Aorta (tissue), 5 donors: ENCODE data around the gene CHEK2. TPM values are rescaled to one million over a fixed set of nuclear protein-coding genes. Genes with fewer than 3 reads are reported as not detected.

Experiments used
- ATAC-seq: fragments of 200-7000 bp; cut with Tn5 transposase; one replicate; pipeline ENCODE4 v1.9.1; 2022; ENCODE audit warnings: moderate library complexity; ENCODE audit not compliant: low FRiP score
- DNase-seq, 2 donors: peaks; one replicate each; pipeline ENCODE4 v3.0.0-alpha.2; 2020
- H3K27ac ChIP-seq, 2 donors: one replicate each; pipeline ENCODE4 v1.5.1; 2013; ENCODE audit warnings: low read length in 2 of 2, mild to moderate bottlenecking in 2 of 2, moderate library complexity in 2 of 2, control low read depth in 1 of 2, inconsistent platforms in 1 of 2, low read depth in 1 of 2
- H3K27me3 ChIP-seq, 2 donors: one replicate each; pipeline ENCODE4 v1.6.1; 2013; ENCODE audit warnings: control low read depth in 1 of 2, low read length in 1 of 2, mild to moderate bottlenecking in 1 of 2, moderate library complexity in 1 of 2; ENCODE audit not compliant: insufficient read depth in 2 of 2, control insufficient read depth in 1 of 2
- H3K36me3 ChIP-seq, 2 donors: one replicate each; pipeline ENCODE4 v1.6.1; 2013; ENCODE audit warnings: control low read depth in 1 of 2, low read length in 1 of 2, mild to moderate bottlenecking in 1 of 2; ENCODE audit not compliant: insufficient read depth in 2 of 2, control insufficient read depth in 1 of 2
- H3K4me1 ChIP-seq, 2 donors: one replicate each; pipeline ENCODE4 v1.6.1; 2013; ENCODE audit warnings: low read length in 2 of 2, control low read depth in 1 of 2, mild to moderate bottlenecking in 1 of 2, moderate library complexity in 1 of 2; ENCODE audit not compliant: insufficient read depth in 2 of 2, control insufficient read depth in 1 of 2
- H3K4me3 ChIP-seq, 2 donors: one replicate each; pipeline ENCODE4 v1.5.1; 2013; ENCODE audit warnings: low read length in 2 of 2, control low read depth in 1 of 2, mild to moderate bottlenecking in 1 of 2
- H3K9me3 ChIP-seq: one replicate; pipeline ENCODE4 v1.6.1; 2013; ENCODE audit warnings: mild to moderate bottlenecking, low read length; ENCODE audit not compliant: control insufficient read depth
- WGBS, 2 donors: extraction: QIAGEN DNeasy Blood & Tissue Kit; methylation state at CpG; one replicate each; pipeline ENCODE4 v1.1.7; 2013; 5-methylcytosine and 5-hydroxymethylcytosine counted together
- intact Hi-C, 2 donors: fragments of 100-400 bp; cut with DNase I; formaldehyde crosslinking; loops; one replicate each; pipeline versions ENCODE4 v1.14.2 to v1.15.0; 2022
- long read RNA-seq, 2 donors: library from polyadenylated mRNA; unstranded; transcript quantifications; one replicate each; pipeline ENCODE4 v2.0.0, GENCODE V29; 2020 to 2021
- polyA plus RNA-seq, 2 donors: library from polyadenylated mRNA; stranded (reverse); fragments of 200-250 nt; gene quantifications; one replicate each; pipeline ENCODE4 v1.2.3, GENCODE V29; 2013
- total RNA-seq, 2 donors: library from RNA; stranded (reverse); fragmentation: NEBNext Ultra II Directional; extraction: Animal tissue kit (Norgen Biotek cat#: 25700); gene quantifications; one replicate each; pipeline ENCODE4 v1.2.1, GENCODE V29; 2021
- donor health status: healthy with polysubstance abuse.
- donor health status: Bipolar disorder and iron deficiency.
- donor health status: DM: no; HTN: no; CAD: no.
- donor health status: DM: no; HTN: no; CAD: no.
- donor health status: DM: yes; HTN: yes; CAD: no.

CHEK2 gene
- total RNA-seq: 10 to 100 TPM in 1 of 2 donors, 1 to 10 TPM in 1; 6.7 to 15.3 TPM
- polyA plus RNA-seq: 1 to 10 TPM; 5.3 to 5.9 TPM
- long read RNA-seq, donor 1, transcript CHEK2-208 (15 exons, 1,844 nt): major isoform, 5 of 10 reads
- long read RNA-seq, donor 1, partial matches to known transcripts: 3 of 10 reads
- long read RNA-seq, donor 1, other reads (novel, unspliced or antisense): 1 of 10 reads
- long read RNA-seq, donor 2, partial matches to known transcripts: 2 of 7 reads
- long read RNA-seq, donor 2, other reads (novel, unspliced or antisense): 2 of 7 reads

DNA sequence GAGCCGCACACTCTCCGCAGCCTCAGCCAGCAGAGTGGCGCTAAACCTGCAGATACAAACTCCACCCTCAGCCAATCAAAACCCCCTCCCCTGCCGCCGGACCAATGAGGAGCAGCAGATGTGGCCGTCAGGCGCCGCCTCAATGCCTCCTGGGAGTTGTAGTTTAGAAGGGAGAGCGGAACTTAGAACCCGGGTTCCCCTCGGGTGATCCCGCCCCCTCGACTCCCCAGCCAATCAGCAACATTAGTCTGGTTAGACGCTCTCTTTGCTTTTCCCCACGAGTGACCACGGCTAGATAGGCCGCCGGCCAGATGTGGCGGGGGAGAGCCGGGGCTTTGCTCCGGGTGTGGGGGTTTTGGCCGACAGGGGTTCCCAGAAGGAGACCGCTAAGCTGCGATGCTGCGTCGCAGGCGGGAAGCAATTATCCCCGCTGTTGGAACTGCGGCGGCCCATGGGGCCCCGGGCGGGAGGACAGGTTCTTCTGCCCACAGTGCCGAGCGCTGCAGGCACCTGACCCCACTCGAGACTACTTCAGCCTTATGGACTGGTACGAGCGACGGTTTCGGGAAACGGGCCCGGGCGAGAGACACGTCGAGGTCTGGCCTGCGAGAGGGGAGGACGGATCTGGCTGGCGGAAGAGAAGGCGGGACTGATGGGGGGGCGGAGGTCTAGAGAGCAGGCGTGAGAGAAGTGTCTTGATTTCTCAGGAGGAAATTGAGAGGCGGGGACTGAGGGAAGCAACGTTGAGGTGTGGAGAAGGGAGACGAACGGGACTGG lies at the start of gene CHEK2, which contains the start of gene HSCB:
Gene CHEK2 (minus strand): TSS at position 36 of the 777 bp plus-strand sequence. CDS start 7,099 bp downstream, outside the sequence.
Gene HSCB (plus strand): TSS at position 255 of the 777 bp plus-strand sequence. CDS start 57 bp downstream, at position 312.
- H3K4me3 ChIP-seq: peak within 1 kb of the TSS; percentile 62 to 64
- WGBS, 2 donors: 0% methylated on average over 54 of the region's 54 CpGs
- peak; percentile 99 for ATAC-seq
- intact Hi-C loops: loop anchor here in 1 of 2 donors (1.0 kb wide), 1 partner anchor 57 kb away; no protein-coding TSS in a partner anchor
- DNase-seq: peak; percentile 98 to 99
- no peaks in the 10 kb centered on the region for H3K27me3 ChIP-seq
- H3K36me3 ChIP-seq: peaks cover 3 to 5% of the 10 kb centered on the region in 2 donors
- H3K27ac ChIP-seq: peak within 1 kb of the TSS; percentile 70 to 94
- H3K9me3 ChIP-seq: no peaks in the 10 kb centered on the region
- H3K4me1 ChIP-seq: no peaks in the 10 kb centered on the region

GRCh38 chr22:28791124-28791523 lies 49.5 kb upstream of the CHEK2 start:
- peaks cover 5 to 8% of the 10 kb centered on the region in 2 donors for H3K36me3 ChIP-seq
- WGBS, 2 donors: 91 to 93% methylated on average over 5 of the region's 5 CpGs
- ATAC-seq (no peak), DNase-seq (no peak)
- H3K4me1 ChIP-seq: no peaks in the 10 kb centered on the region
- no peaks in the 10 kb centered on the region for H3K9me3 ChIP-seq
- H3K4me3 ChIP-seq: no peak overlapping the region
- no peaks in the 10 kb centered on the region for H3K27me3 ChIP-seq
- H3K27ac ChIP-seq: no peak overlapping the region
- intact Hi-C loops: no loop called here

DNA sequence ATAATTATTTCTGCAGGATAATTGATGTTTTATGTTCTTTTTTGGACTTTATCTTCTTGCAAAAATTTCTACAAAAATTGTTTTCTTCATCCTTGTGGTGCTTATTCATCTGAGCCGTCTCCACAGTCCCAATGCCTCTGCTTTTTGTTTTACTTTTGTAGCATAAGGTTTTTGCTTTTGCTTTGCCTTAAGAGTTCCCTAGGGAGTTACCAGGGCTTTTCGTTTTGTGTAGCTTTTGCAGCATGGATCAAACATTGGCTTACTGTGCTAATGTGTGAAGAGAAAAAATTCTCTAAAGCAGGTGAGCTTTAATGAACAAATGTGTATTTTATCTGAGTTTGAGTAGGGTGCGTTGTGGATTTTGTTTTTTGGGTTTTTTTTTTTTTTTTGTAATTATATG lies 47.0 kb upstream of the CHEK2 start:
- no peaks in the 10 kb centered on the region for H3K9me3 ChIP-seq
- H3K27me3 ChIP-seq: no peaks in the 10 kb centered on the region
- no peak overlapping the region for H3K27ac ChIP-seq
- no peak for ATAC-seq
- H3K36me3 ChIP-seq: peaks cover 8 to 13% of the 10 kb centered on the region in 2 donors
- H3K4me3 ChIP-seq: no peak overlapping the region
- WGBS, 2 donors: 38 to 42% methylated on average over 3 of the region's 3 CpGs
- intact Hi-C loops: no loop called here
- no peak for DNase-seq
- no peaks in the 10 kb centered on the region for H3K4me1 ChIP-seq

DNA sequence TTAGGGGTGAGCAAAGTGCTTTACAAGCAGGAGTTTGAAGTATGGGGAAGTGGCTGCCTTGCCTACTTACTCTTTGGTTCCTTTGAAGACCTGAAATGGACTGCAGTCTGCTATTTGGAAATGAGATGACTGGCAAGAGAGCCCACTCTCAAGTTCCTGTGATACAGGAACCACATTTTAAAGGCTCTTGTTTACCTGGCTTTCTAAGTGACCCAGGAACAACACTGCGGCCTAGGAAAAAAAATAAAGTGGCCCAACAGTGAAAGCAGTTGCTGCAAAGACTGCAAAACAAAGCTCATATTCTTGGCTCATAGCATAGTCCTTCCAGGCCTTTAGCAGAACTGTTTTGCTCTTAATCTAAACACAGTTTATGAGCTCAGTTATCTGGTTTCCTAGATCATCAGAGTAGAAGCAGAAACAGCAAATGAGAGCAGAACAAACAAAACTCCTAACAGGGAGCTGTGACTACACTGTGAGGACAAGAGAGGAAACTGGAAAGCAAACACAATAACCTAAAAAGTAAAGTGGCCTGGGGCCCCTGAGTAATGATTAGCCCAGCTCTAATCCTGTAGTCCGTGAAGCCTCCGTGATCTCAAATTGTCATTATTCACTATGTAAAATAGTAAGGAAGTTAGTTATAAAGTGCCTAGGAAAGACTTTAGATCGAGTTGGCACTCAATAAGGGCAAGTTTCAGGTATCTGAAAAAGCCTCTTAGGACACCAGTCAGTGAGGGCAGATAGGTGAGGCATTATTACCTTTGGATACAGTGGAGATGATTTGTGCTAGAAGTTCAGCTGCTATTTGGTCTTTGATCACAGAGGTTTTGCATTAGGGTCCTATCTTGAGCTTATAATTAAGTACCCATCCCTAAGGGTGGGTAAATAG lies 42.4 kb upstream of the CHEK2 start:
- H3K27ac ChIP-seq: no peak overlapping the region
- WGBS, 2 donors: 70 to 80% methylated on average over 4 of the region's 4 CpGs
- H3K36me3 ChIP-seq: peaks cover 8 to 16% of the 10 kb centered on the region in 2 donors
- H3K4me1 ChIP-seq: no peaks in the 10 kb centered on the region
- no peaks in the 10 kb centered on the region for H3K9me3 ChIP-seq
- no peak overlapping the region for H3K4me3 ChIP-seq
- ATAC-seq (no peak), DNase-seq (no peak)
- H3K27me3 ChIP-seq: no peaks in the 10 kb centered on the region
- intact Hi-C loops: no loop called here

- Histone ChIP-seq H3K4me3 (no peak overlapping the region), H3K27ac (no peak overlapping the region), H3K4me1 (no peaks in the 10 kb centered on the region), H3K9me3 (no peaks in the 10 kb centered on the region), H3K27me3 (no peaks in the 10 kb centered on the region), H3K36me3 (peaks cover 8 to 9% of the 10 kb centered on the region in 2 donors)
- DNase-seq: no peak
- ATAC-seq: no peak
- WGBS, 2 donors: 86 to 93% methylated on average over 1 of the region's 1 CpG
- intact Hi-C loops: no loop called here
Measured at GRCh38 chr22:28780296-28780695, 38.7 kb upstream of the CHEK2 start.

DNA sequence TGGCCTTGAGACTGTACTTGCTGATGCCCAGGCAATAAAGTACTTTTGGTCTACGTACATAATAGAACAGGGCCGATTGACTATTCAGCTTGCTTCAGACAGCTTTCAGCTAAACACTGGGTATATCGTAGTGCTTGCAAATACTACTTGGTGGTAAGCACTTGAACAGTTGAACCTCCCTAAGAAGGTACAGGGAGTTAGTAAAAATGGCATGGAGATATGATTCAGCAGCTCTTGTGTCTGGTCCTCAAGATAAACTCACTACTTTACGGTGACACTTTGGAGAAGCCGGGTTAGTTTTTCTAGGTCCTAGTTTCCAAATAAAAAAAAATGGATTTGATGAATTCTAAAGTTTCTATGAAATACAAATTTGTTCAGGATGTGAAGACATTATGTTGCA lies 38.2 kb upstream of the CHEK2 start:
- intact Hi-C loops: no loop called here
- Histone ChIP-seq H3K4me1 (no peaks in the 10 kb centered on the region), H3K27me3 (no peaks in the 10 kb centered on the region), H3K27ac (no peak overlapping the region), H3K9me3 (no peaks in the 10 kb centered on the region), H3K36me3 (peaks cover 8 to 9% of the 10 kb centered on the region in 2 donors), H3K4me3 (no peak overlapping the region)
- DNase-seq: no peak
- WGBS, 2 donors: 84 to 85% methylated on average over 5 of the region's 5 CpGs
- no peak for ATAC-seq

GRCh38 chr22:28774378-28774777 lies 32.8 kb upstream of the CHEK2 start:
- Histone ChIP-seq H3K27ac (no peak overlapping the region), H3K9me3 (no peaks in the 10 kb centered on the region), H3K36me3 (no peaks in the 10 kb centered on the region), H3K27me3 (no peaks in the 10 kb centered on the region), H3K4me1 (peaks cover 0 to 1% of the 10 kb centered on the region in 2 donors), H3K4me3 (no peak overlapping the region)
- intact Hi-C loops: no loop called here
- DNase-seq: no peak
- no peak for ATAC-seq
- 90 to 95% methylated on average over 1 of the region's 1 CpG for WGBS, 2 donors

DNA sequence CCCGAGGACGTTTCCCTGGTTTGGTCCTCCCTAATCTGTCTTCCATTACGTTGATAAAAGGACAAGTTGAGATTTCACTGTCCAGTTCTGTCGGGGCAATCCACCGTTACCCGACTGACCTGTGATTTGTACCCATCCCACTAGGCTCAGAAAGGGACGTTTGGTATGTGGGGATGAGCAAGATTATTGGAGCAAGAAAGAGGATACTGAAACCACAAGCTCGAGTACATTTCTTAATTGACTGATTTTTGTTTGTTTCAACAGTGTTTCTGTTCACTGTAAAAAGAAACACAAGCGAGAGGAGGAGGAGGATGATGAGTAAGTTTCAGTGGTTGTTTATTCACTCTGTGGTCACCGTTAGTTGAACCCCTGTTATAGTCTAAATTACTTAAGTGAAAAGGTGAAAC lies 31.8 kb upstream of the CHEK2 start:
- intact Hi-C loops: loop anchor here in 1 of 2 donors (2.0 kb wide), 1 partner anchor 27 kb away; the partner anchor contains the start of gene XBP1
- H3K4me1 ChIP-seq: peaks cover 0 to 1% of the 10 kb centered on the region in 2 donors
- H3K27me3 ChIP-seq: no peaks in the 10 kb centered on the region
- no peaks in the 10 kb centered on the region for H3K9me3 ChIP-seq
- peak overlapping the region; percentile 84 to 99 for H3K4me3 ChIP-seq
- no peak for ATAC-seq
- WGBS, 2 donors: 0 to 1% methylated on average over 10 of the region's 10 CpGs
- DNase-seq: no peak
- H3K36me3 ChIP-seq: no peaks in the 10 kb centered on the region
- peak overlapping the region; percentile 91 to 97 for H3K27ac ChIP-seq
